Endodermal cell (in vitro differentiated cells): ENCODE measurements around the gene DYNC1H1. TPM values are rescaled to one million over a fixed set of nuclear protein-coding genes. Genes with fewer than 3 reads are reported as not detected.
A peak's percentile ranks its signal among the peaks of the same experiment; 100 is the strongest.

Source experiments
- DNase-seq: peaks from one replicate; pipeline ENCODE4 v3.0.0-alpha.2; 2017
- H3K27ac ChIP-seq: 2 replicates; pipeline ENCODE4 v1.5.1; 2013; ENCODE audit warnings: mild to moderate bottlenecking, low read depth, low read length, moderate library complexity
- H3K27me3 ChIP-seq: 2 replicates; pipeline ENCODE4 v1.6.1; 2013; ENCODE audit warnings: mild to moderate bottlenecking, low read length, moderate library complexity; ENCODE audit not compliant: insufficient read depth, control insufficient read depth, poor library complexity, severe bottlenecking
- H3K36me3 ChIP-seq: 2 replicates; pipeline ENCODE4 v1.7.0; 2013; ENCODE audit warnings: mild to moderate bottlenecking, low read length, moderate library complexity; ENCODE audit not compliant: control insufficient read depth, insufficient read depth
- H3K4me1 ChIP-seq: one replicate; pipeline ENCODE4 v1.7.0; 2013; ENCODE audit warnings: low read length; ENCODE audit not compliant: control insufficient read depth, insufficient read depth
- H3K4me3 ChIP-seq: 2 replicates; pipeline ENCODE4 v1.5.1; 2013; ENCODE audit warnings: mild to moderate bottlenecking, low read length, moderate library complexity
- H3K9ac ChIP-seq: 2 replicates; pipeline ENCODE4 v1.6.1; 2013; ENCODE audit warnings: mild to moderate bottlenecking, low read length, moderate library complexity; ENCODE audit not compliant: poor library complexity, severe bottlenecking; ENCODE audit errors: extremely low read depth
- H3K9me3 ChIP-seq: 2 replicates; pipeline ENCODE4 v1.6.1; 2013; ENCODE audit warnings: mild to moderate bottlenecking, low read length, moderate library complexity; ENCODE audit not compliant: control insufficient read depth
- H3K27ac Mint-ChIP-seq: 2 replicates; pipeline ENCODE4 v1.8.0; 2020; ENCODE audit warnings: mixed read lengths
- H3K27me3 Mint-ChIP-seq: 2 replicates; pipeline ENCODE4 v1.8.0; 2021; ENCODE audit warnings: mild to moderate bottlenecking, mixed read lengths; ENCODE audit not compliant: insufficient read depth
- H3K36me3 Mint-ChIP-seq: 2 replicates; pipeline ENCODE4 v1.8.0; 2020; ENCODE audit warnings: low read depth, mixed read lengths
- H3K4me1 Mint-ChIP-seq: 2 replicates; pipeline ENCODE4 v1.8.0; 2020; ENCODE audit warnings: mixed read lengths
- H3K4me3 Mint-ChIP-seq: 2 replicates; pipeline ENCODE4 v1.8.0; 2020; ENCODE audit warnings: mild to moderate bottlenecking, moderate library complexity, mixed read lengths
- H3K9me3 Mint-ChIP-seq: 2 replicates; pipeline ENCODE4 v1.8.0; 2020; ENCODE audit warnings: mild to moderate bottlenecking, mixed read lengths
- WGBS, 2 experiments: methylation state at CpG; one replicate each; pipeline versions ENCODE4 v1.1.5 to v1.1.7; 2013; ENCODE audit warnings: missing lambda C conversion rate in 2 of 2, mixed read lengths in 1 of 2; ENCODE audit not compliant: insufficient coverage in 1 of 2, insufficient read length in 1 of 2; 5-methylcytosine and 5-hydroxymethylcytosine counted together
- total RNA-seq, 2 donors: library from RNA; stranded (reverse); fragmentation: NEBNext Ultra II Directional in 1 of 2; extraction: Animal tissue kit (Norgen Biotek cat#: 25700) in 1 of 2; gene quantifications; 2 replicates in 1 of 2; 3 replicates in 1 of 2; pipeline ENCODE4 v1.2.1, GENCODE V29; 2021
- TF ChIP-seq, protein P1 (sequence below): fragments of 200-600 bp; sonication (generic); conservative IDR thresholded peaks from 2 replicates; pipeline ENCODE4 v1.5.0; 2021; ENCODE audit warnings: antibody characterized with exemption, mild to moderate bottlenecking

Gene DYNC1H1
- total RNA-seq, 2 donors from 2014 or later, result 438 to 443 TPM

DNA sequence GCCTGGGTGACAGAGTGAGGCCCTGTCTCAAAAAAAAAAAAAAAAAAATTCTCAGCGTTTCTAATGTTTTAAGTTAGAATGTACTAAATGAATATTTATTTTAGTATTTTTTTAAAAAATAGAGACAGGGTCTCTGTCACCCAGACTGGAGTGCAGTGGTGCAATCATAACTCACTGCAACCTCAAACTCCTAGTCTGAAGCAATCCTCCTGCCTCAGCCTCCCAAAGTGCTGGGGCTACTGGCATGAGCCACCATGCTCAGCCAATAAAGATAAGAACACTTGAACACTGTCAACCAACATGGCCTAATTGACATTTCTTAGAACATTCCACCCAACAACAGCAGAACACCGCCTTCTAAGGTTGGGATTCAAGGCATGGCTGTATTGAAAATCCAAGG is 5.1 kb upstream of the DYNC1H1 start:
- Mint-ChIP-seq H3K4me3 (no peak overlapping the region), H3K27ac (no peak overlapping the region), H3K9me3 (no peaks in the 10 kb centered on the region), H3K4me1 (peaks cover 10% of the 10 kb centered on the region), H3K27me3 (peaks cover 37% of the 10 kb centered on the region), H3K36me3 (no peaks in the 10 kb centered on the region)
- Histone ChIP-seq H3K27ac (no peak overlapping the region), H3K9me3 (no peaks in the 10 kb centered on the region), H3K36me3 (no peaks in the 10 kb centered on the region), H3K27me3 (peaks cover 17% of the 10 kb centered on the region), H3K9ac (no peak overlapping the region), H3K4me3 (no peak overlapping the region), H3K4me1 (no peaks in the 10 kb centered on the region)
- WGBS, 2 experiments, result 100% methylated on average over 1 of the region's 2 CpGs; no CpG with 5 or more reads in 1 of the 2 experiments
- DNase-seq, result no peak
- TF ChIP-seq, protein P1, sequence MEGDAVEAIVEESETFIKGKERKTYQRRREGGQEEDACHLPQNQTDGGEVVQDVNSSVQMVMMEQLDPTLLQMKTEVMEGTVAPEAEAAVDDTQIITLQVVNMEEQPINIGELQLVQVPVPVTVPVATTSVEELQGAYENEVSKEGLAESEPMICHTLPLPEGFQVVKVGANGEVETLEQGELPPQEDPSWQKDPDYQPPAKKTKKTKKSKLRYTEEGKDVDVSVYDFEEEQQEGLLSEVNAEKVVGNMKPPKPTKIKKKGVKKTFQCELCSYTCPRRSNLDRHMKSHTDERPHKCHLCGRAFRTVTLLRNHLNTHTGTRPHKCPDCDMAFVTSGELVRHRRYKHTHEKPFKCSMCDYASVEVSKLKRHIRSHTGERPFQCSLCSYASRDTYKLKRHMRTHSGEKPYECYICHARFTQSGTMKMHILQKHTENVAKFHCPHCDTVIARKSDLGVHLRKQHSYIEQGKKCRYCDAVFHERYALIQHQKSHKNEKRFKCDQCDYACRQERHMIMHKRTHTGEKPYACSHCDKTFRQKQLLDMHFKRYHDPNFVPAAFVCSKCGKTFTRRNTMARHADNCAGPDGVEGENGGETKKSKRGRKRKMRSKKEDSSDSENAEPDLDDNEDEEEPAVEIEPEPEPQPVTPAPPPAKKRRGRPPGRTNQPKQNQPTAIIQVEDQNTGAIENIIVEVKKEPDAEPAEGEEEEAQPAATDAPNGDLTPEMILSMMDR, result no peak

DNA sequence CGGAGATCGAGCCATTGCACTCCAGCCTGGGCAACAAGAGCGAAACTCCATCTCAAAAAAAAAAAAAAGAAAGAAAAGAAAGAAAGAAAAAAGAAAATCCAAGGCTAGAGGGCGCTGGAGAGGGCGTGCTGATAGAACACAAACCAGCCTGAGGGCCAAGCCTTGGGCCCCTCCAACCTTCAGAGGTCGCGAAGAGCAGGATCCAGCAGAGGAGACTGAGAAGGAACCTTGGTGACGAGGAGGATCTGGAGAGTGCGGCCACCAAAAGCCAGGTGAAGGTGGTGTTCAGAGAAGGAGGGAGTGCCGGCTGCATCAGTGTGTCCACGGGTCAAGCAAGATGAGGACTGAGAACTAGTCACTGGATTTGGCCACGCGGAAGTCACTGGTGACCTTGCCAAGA is 4.1 kb upstream of the DYNC1H1 start:
- H3K9me3 Mint-ChIP-seq, result no peaks in the 10 kb centered on the region
- Histone ChIP-seq H3K27me3 (peaks cover 17% of the 10 kb centered on the region), H3K9me3 (no peaks in the 10 kb centered on the region), H3K36me3 (no peaks in the 10 kb centered on the region), H3K9ac (no peak overlapping the region), H3K27ac (no peak overlapping the region), H3K4me1 (no peaks in the 10 kb centered on the region), H3K4me3 (no peak overlapping the region)
- no peak overlapping the region for H3K4me3 Mint-ChIP-seq
- no peaks in the 10 kb centered on the region for H3K36me3 Mint-ChIP-seq
- TF ChIP-seq, protein P1, result peak; percentile 73
- no peak overlapping the region for H3K27ac Mint-ChIP-seq
- WGBS, 2 experiments, result 59 to 63% methylated on average over 9 to 12 of the region's 13 CpGs
- H3K4me1 Mint-ChIP-seq, result peaks cover 10% of the 10 kb centered on the region
- DNase-seq, result peak; percentile 81
- H3K27me3 Mint-ChIP-seq, result peaks cover 37% of the 10 kb centered on the region

DNA sequence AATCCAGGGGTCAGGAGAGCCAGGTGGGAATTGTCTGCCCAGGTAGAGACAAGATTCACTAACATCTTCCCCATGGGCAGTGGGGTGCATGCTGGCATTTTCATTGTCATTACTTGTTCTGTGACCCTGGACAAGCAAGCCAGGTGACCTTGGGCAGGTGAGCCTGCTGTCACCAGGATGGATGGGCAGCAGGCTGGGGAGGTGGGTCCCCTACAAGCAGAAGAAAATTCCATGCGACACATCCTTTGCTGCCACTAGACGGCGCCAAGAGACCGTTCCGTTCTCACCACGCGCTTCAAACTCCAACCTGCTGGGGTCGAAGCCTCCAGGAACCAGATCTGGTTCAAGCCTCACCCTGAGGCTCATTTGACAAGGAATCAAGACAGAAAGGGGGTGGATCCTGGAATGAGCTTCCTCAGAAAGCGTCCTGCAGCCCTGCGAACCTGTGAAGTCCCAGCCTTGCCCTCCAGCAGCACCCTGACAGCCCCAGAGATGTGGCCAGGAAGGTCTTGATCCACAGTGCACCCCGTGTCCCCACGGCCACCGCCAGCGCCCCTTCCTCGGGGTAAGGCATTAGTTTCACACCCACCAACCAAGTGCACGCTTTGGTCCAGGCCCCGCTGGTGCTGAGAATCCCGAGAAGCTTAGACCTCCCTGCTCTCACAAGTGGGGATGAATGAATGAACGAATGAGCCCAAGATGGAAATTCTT is 3.2 kb upstream of the DYNC1H1 start:
- Histone ChIP-seq H3K27me3 (peaks cover 17% of the 10 kb centered on the region), H3K9me3 (no peaks in the 10 kb centered on the region), H3K9ac (no peak overlapping the region), H3K36me3 (no peaks in the 10 kb centered on the region), H3K4me3 (no peak overlapping the region), H3K4me1 (no peaks in the 10 kb centered on the region), H3K27ac (no peak overlapping the region)
- TF ChIP-seq, protein P1, result peak; percentile 94
- H3K27ac Mint-ChIP-seq, result no peak overlapping the region
- H3K36me3 Mint-ChIP-seq, result no peaks in the 10 kb centered on the region
- H3K27me3 Mint-ChIP-seq, result peaks cover 37% of the 10 kb centered on the region
- H3K4me1 Mint-ChIP-seq, result peaks cover 17% of the 10 kb centered on the region
- peak; percentile 92 for DNase-seq
- H3K9me3 Mint-ChIP-seq, result no peaks in the 10 kb centered on the region
- H3K4me3 Mint-ChIP-seq, result no peak overlapping the region
- WGBS, 2 experiments, result 34 to 38% methylated on average over 15 to 18 of the region's 19 CpGs
